IMR-90 (cell line): Measurements from ENCODE around the gene RHBDD1. TPM values are rescaled to one million over a fixed set of nuclear protein-coding genes. Genes with fewer than 3 reads are reported as not detected.

Experiments used
- ATAC-seq: fragments of 200-7000 bp; cut with Tn5 transposase; 2 replicates; pipeline ENCODE4 v1.9.1; 2020; ENCODE audit warnings: low read depth, mild to moderate bottlenecking, moderate library complexity
- BruUV-seq: library from RNA; stranded (reverse); fragments of 400-500 nt; replicated peaks from 2 replicates; lab custom pipeline; 2021; lab: Mats Ljungman, UMichigan
- CTCF ChIA-PET: fragments of 300-600 bp; formaldehyde crosslinking; extraction: SDS; loops from one replicate; lab custom pipeline; 2021; ENCODE audit warnings: antibody characterized with exemption; lab: Yijun Ruan, JAX
- POLR2A ChIA-PET: fragments of 300-600 bp; sonication (Branson Sonifier 250); formaldehyde crosslinking; loops from one replicate; lab custom pipeline; 2022; ENCODE audit warnings: antibody characterized with exemption; ENCODE audit not compliant: unreplicated experiment; lab: Charles Lee
- DNase-seq: peaks from one replicate; pipeline ENCODE4 v3.0.0; 2013
- H2AFZ ChIP-seq: replicated peaks from 2 replicates; pipeline ENCODE3; 2013; ENCODE audit warnings: low read length, mild to moderate bottlenecking; ENCODE audit not compliant: poor library complexity
- H2AK5ac ChIP-seq: 2 replicates; pipeline ENCODE4 v1.6.1; 2013; ENCODE audit warnings: low read depth, low read length, inconsistent platforms
- H2AK9ac ChIP-seq: replicated peaks from 2 replicates; pipeline ENCODE3; 2013; ENCODE audit warnings: mild to moderate bottlenecking, low read depth, low read length, moderate library complexity; ENCODE audit not compliant: poor library complexity
- H2BK120ac ChIP-seq: 2 replicates; pipeline ENCODE4 v1.6.1; 2013; ENCODE audit warnings: low read depth, low read length, inconsistent platforms
- H2BK15ac ChIP-seq: 3 replicates; pipeline ENCODE4 v1.6.1; 2013; ENCODE audit warnings: low read depth, low read length, inconsistent platforms
- H2BK20ac ChIP-seq: 2 replicates; pipeline ENCODE4 v1.6.1; 2013; ENCODE audit warnings: low read depth, mild to moderate bottlenecking, inconsistent platforms, low read length, moderate library complexity
- H2BK5ac ChIP-seq: 2 replicates; pipeline ENCODE4 v1.6.1; 2013; ENCODE audit warnings: mild to moderate bottlenecking, low read depth, low read length, inconsistent platforms; ENCODE audit not compliant: poor library complexity, severe bottlenecking
- H3K14ac ChIP-seq: replicated peaks from 2 replicates; pipeline ENCODE4 v1.6.1; 2013; ENCODE audit warnings: low read depth, low read length, inconsistent platforms
- H3K18ac ChIP-seq: 2 replicates; pipeline ENCODE4 v1.6.1; 2013; ENCODE audit warnings: low read depth, low read length, control low read depth
- H3K23ac ChIP-seq: 2 replicates; pipeline ENCODE4 v1.6.1; 2013; ENCODE audit warnings: low read depth, low read length, inconsistent platforms
- H3K27ac ChIP-seq: 2 replicates; pipeline ENCODE4 v1.5.1; 2013; ENCODE audit warnings: mild to moderate bottlenecking, control low read depth, low read length; ENCODE audit not compliant: insufficient read depth
- H3K27me3 ChIP-seq: 2 replicates; pipeline ENCODE4 v1.6.1; 2013; ENCODE audit warnings: low read length; ENCODE audit not compliant: control insufficient read depth, insufficient read depth
- H3K36me3 ChIP-seq: 2 replicates; pipeline ENCODE4 v1.6.1; 2013; ENCODE audit warnings: low read length, mixed read lengths; ENCODE audit not compliant: control insufficient read depth, insufficient read depth
- H3K4ac ChIP-seq: 2 replicates; pipeline ENCODE4 v1.6.1; 2013; ENCODE audit warnings: low read depth, low read length, inconsistent platforms
- H3K4me1 ChIP-seq: 2 replicates; pipeline ENCODE4 v1.6.1; 2013; ENCODE audit warnings: low read length, mixed read lengths; ENCODE audit not compliant: control insufficient read depth, insufficient read depth
- H3K4me2 ChIP-seq: 2 replicates; pipeline ENCODE4 v1.6.1; 2013; ENCODE audit warnings: low read depth, mild to moderate bottlenecking, control low read depth, low read length, moderate library complexity
- H3K4me3 ChIP-seq: 2 replicates; pipeline ENCODE4 v1.5.1; 2013; ENCODE audit warnings: low read depth, mild to moderate bottlenecking, control low read depth, low read length, moderate library complexity; ENCODE audit not compliant: insufficient read depth
- H3K56ac ChIP-seq: 2 replicates; pipeline ENCODE4 v1.6.1; 2013; ENCODE audit warnings: low read length, inconsistent platforms; ENCODE audit not compliant: insufficient read depth; ENCODE audit errors: extremely low read depth
- H3K79me1 ChIP-seq, 2 experiments: 2 replicates each; pipeline ENCODE4 v1.6.1; 2013; ENCODE audit warnings: low read length in 2 of 2, inconsistent platforms in 1 of 2, low read depth in 1 of 2
- H3K9ac ChIP-seq: 2 replicates; pipeline ENCODE4 v1.6.1; 2013; ENCODE audit warnings: low read depth, low read length, control low read depth
- H3K9me1 ChIP-seq: 2 replicates; pipeline ENCODE4 v1.6.1; 2013; ENCODE audit warnings: low read length, inconsistent platforms; ENCODE audit not compliant: insufficient read depth
- H3K9me3 ChIP-seq: 2 replicates; pipeline ENCODE4 v1.6.1; 2013; ENCODE audit warnings: low read length; ENCODE audit not compliant: control insufficient read depth, insufficient read depth
- H4K20me1 ChIP-seq: 2 replicates; pipeline ENCODE4 v1.6.1; 2013; ENCODE audit warnings: low read length, inconsistent platforms; ENCODE audit not compliant: insufficient read depth
- H4K5ac ChIP-seq: 2 replicates; pipeline ENCODE4 v1.6.1; 2013; ENCODE audit warnings: mild to moderate bottlenecking, low read depth, low read length, control low read depth
- H4K8ac ChIP-seq, 2 experiments: 2 replicates each; pipeline ENCODE4 v1.6.1; 2013; ENCODE audit warnings: low read depth in 2 of 2, low read length in 2 of 2, control low read depth in 1 of 2, inconsistent platforms in 1 of 2
- H4K91ac ChIP-seq: 2 replicates; pipeline ENCODE4 v1.6.1; 2013; ENCODE audit warnings: low read depth, low read length, inconsistent platforms; ENCODE audit not compliant: insufficient read depth
- BHLHE40 ChIP-seq: fragments of 150-350 bp; IDR thresholded peaks from 2 replicates; pipeline ENCODE4 v1.6.1; 2016; ENCODE audit warnings: mild to moderate bottlenecking, low read depth, low read length
- CEBPB ChIP-seq: IDR thresholded peaks from 2 replicates; pipeline ENCODE4 v1.6.1; 2012; ENCODE audit warnings: low read depth, low read length, improper control_type of control experiment
- CHD1 ChIP-seq: IDR thresholded peaks from 2 replicates; pipeline ENCODE4 v1.6.1; 2012; ENCODE audit warnings: low read depth, low read length, improper control_type of control experiment
- CTCF ChIP-seq: conservative IDR thresholded peaks from 2 replicates; pipeline ENCODE4 v1.5.1; 2012; ENCODE audit warnings: mild to moderate bottlenecking, low read depth, low read length, improper control_type of control experiment
- ELK1 ChIP-seq: fragments of 150-350 bp; IDR thresholded peaks from 2 replicates; pipeline ENCODE4 v1.6.1; 2016; ENCODE audit warnings: low read depth, mild to moderate bottlenecking, low read length, moderate library complexity, borderline replicate concordance
- MAZ ChIP-seq: IDR thresholded peaks from 2 replicates; pipeline ENCODE4 v1.6.1; 2012; ENCODE audit warnings: low read depth, mild to moderate bottlenecking, low read length, improper control_type of control experiment, moderate library complexity, borderline replicate concordance
- MXI1 ChIP-seq: IDR thresholded peaks from 2 replicates; pipeline ENCODE4 v1.6.1; 2012; ENCODE audit warnings: low read depth, mild to moderate bottlenecking, low read length, moderate library complexity, borderline replicate concordance
- NFE2L2 ChIP-seq: fragments of 150-350 bp; IDR thresholded peaks from 2 replicates; pipeline ENCODE4 v1.6.1; 2016; ENCODE audit warnings: low read depth, mild to moderate bottlenecking, low read length
- POLR2A ChIP-seq: IDR thresholded peaks from 2 replicates; pipeline ENCODE4 v1.6.1; 2012; ENCODE audit warnings: mild to moderate bottlenecking, low read depth, low read length
- RAD21 ChIP-seq: IDR thresholded peaks from 2 replicates; pipeline ENCODE4 v1.6.1; 2012; ENCODE audit warnings: low read length, improper control_type of control experiment
- RCOR1 ChIP-seq: IDR thresholded peaks from 2 replicates; pipeline ENCODE4 v1.6.1; 2012; ENCODE audit warnings: mild to moderate bottlenecking, low read length, improper control_type of control experiment; ENCODE audit not compliant: insufficient replicate concordance
- RFX5 ChIP-seq: IDR thresholded peaks from 2 replicates; pipeline ENCODE4 v1.8.0; 2012; ENCODE audit warnings: low read depth, mild to moderate bottlenecking, low read length, moderate library complexity
- SMC3 ChIP-seq: fragments of 150-350 bp; IDR thresholded peaks from 2 replicates; pipeline ENCODE4 v1.6.1; 2016; ENCODE audit warnings: low read depth, mild to moderate bottlenecking, antibody characterized with exemption, low read length, moderate library complexity
- USF2 ChIP-seq: fragments of 150-350 bp; IDR thresholded peaks from 2 replicates; pipeline ENCODE4 v1.6.1; 2017; ENCODE audit warnings: mild to moderate bottlenecking, antibody characterized with exemption, low read length, low read depth
- WGBS, 2 experiments: methylation state at CpG; one replicate each; pipeline versions ENCODE4 v1.1.5 to v1.1.7; 2013; ENCODE audit warnings: missing lambda C conversion rate in 2 of 2; ENCODE audit not compliant: insufficient read length in 1 of 2; ENCODE audit errors: extremely low coverage in 2 of 2; 5-methylcytosine and 5-hydroxymethylcytosine counted together
- dilution Hi-C: fragments of 300-500 bp; cut with HindIII; formaldehyde crosslinking; loops from one replicate; pipeline ENCODE4 v1.14.3; 2018; ENCODE audit warnings: low sequenced_read_pairs; ENCODE audit not compliant: unreplicated experiment
- in situ Hi-C: fragments of 300-500 bp; cut with MboI; formaldehyde crosslinking; loops from 3 replicates; pipeline ENCODE4 v1.14.3; 2019; ENCODE audit warnings: low sequenced_read_pairs, inconsistent platforms, mixed read lengths
- intact Hi-C: fragments of 100-400 bp; cut with micrococcal nuclease; formaldehyde crosslinking; loops from 2 replicates; pipeline ENCODE4 v1.10.0; 2022
- polyA plus RNA-seq, 3 experiments: library from polyadenylated mRNA; depleted of rRNA; stranded (reverse); fragments of >200 nt; gene quantifications; 2 replicates each; pipeline ENCODE4 v1.2.3, GENCODE V29; 2012; ENCODE audit warnings: low replicate concordance in 1 of 3
- total RNA-seq: library from RNA; depleted of rRNA; stranded (reverse); fragments of >200 nt; gene quantifications from 2 replicates; pipeline ENCODE4 v1.2.3, GENCODE V29; 2012

The RHBDD1 gene
- total and polyA plus RNA-seq, 2 of the 4 experiments (the other 2 are of a cell fraction): 9.7 to 14.0 TPM

GRCh38 chr2:226894752-226895151 is 58.9 kb downstream of the RHBDD1 start:
- intact Hi-C loops: loop anchor here (5.0 kb wide), 1 partner anchor 57 kb away; the partner anchor contains the start of gene RHBDD1
- Histone ChIP-seq H3K23ac (peak overlapping the region; percentile 31; the same call in 1 of the 2 replicates), H3K4me3 (no peak overlapping the region), H2AK9ac (no peak overlapping the region), H3K9me1 (peaks cover 8% of the 10 kb centered on the region), H3K36me3 (no peaks in the 10 kb centered on the region; the same call in 1 of the 2 replicates), H4K91ac (0 out of 2 replicates have a peak overlapping the region, but pooled peaks have one; percentile 14), H3K4me1 (peaks cover 7% of the 10 kb centered on the region), H3K79me1 (peaks cover 15 to 21% of the 10 kb centered on the region in 2 experiments), H3K56ac (no peak overlapping the region), H3K4me2 (no peak overlapping the region), H2BK15ac (peak overlapping the region; percentile 32; the same call in 1 of the 3 replicates), H4K8ac (no peak overlapping the region), H3K4ac (no peak overlapping the region), H2AK5ac (no peak overlapping the region), H3K18ac (peak overlapping the region; percentile 24; the same call in 1 of the 2 replicates), H4K20me1 (no peaks in the 10 kb centered on the region), H3K27ac (no peak overlapping the region), H2AFZ (peak overlapping the region; percentile 21), H2BK5ac (no peak overlapping the region), H4K5ac (peak overlapping the region; percentile 42; the same call in 1 of the 2 replicates), H3K14ac (no peak overlapping the region), H3K9me3 (no peaks in the 10 kb centered on the region), H2BK120ac (peak overlapping the region; percentile 44; the same call in 1 of the 2 replicates), H3K9ac (no peak overlapping the region), H3K27me3 (no peaks in the 10 kb centered on the region), H2BK20ac (peak overlapping the region; percentile 12; the same call in 1 of the 2 replicates)
- ATAC-seq: no peak
- POLR2A ChIA-PET: no interaction called here
- WGBS, 2 experiments: 85% methylated on average over 3 of the region's 3 CpGs; no CpG with 5 or more reads in 1 of the 2 experiments
- in situ Hi-C loops: no loop called here
- dilution Hi-C loops: no loop called here
- BruUV-seq: no TSS peak
- TF ChIP-seq NFE2L2 (no peak), RAD21 (no peak), POLR2A (no peak), MXI1 (no peak), USF2 (no peak), ELK1 (no peak), BHLHE40 (no peak), MAZ (no peak), RFX5 (no peak), SMC3 (no peak), CEBPB (no peak), CTCF (no peak), CHD1 (no peak), RCOR1 (no peak)
- no peak for DNase-seq
- CTCF ChIA-PET: no interaction called here
